NT2/D1 (cell line): ENCODE measurements around the gene ARIH1.

Source experiments
- SUZ12 ChIP-seq: IDR thresholded peaks from 2 replicates; pipeline ENCODE4 v1.6.1; 2011; ENCODE audit not compliant: insufficient read length, insufficient read depth; ENCODE audit errors: extremely low read depth
- YY1 ChIP-seq: IDR thresholded peaks from 2 replicates; pipeline ENCODE4 v1.6.1; 2011; ENCODE audit not compliant: insufficient read length, insufficient read depth

- TF ChIP-seq SUZ12 = no peak
- TF ChIP-seq YY1 = no peak
These were observed 23.3 kb upstream of the ARIH1 start for GRCh38 chr15:72450805-72451204.
